GM21515 (cell line): ENCODE data around the gene CTBP2.
"Not testable (repeated sequence)": the region's sequence is repeated elsewhere in the genome, so short reads cannot be mapped to it uniquely, and the experiment has no call there.

ENCODE experiments used
- ATAC-seq: cut with Tn5 transposase; IDR thresholded peaks from one replicate; pipeline ENCODE4 v1.9.1; 2021; ENCODE audit not compliant: unreplicated experiment

Gene CTBP2

DNA sequence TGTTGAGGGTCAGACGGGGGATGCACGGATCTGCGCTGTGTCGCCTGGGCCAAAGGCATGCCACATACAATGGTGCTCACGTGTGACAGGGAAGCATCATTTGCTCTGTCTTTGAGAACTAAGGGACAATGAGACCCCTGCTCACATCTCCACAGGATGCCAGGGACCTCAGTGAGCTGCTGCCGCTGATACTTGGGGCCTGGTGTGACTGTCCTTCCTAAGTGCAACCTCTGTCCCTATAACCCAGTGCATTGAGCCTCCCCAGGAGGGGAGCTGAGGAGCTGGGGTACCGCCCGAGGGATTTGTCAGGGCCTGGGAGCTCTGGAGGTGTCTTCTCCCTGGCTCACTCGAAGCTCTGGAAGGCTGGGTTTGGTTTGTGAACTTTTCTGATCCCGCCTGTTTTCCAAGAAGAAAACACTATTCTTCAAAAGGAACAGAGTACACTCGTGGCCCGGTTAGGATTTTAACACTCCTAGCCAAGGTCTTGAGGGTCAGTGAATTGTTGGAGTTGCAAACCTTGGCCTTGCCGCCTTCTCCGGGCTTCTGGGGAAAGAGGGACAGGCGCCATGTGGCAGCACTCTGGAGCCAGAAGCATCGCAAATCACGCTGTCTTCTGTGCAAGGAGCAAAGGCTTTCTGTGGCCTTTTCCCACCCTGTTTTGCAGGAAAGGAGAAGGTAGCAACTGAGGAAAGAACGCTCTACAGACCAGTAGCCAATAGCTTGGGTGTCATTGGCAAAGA is 26.2 kb upstream of the CTBP2 start:
- ATAC-seq, result no peak

DNA sequence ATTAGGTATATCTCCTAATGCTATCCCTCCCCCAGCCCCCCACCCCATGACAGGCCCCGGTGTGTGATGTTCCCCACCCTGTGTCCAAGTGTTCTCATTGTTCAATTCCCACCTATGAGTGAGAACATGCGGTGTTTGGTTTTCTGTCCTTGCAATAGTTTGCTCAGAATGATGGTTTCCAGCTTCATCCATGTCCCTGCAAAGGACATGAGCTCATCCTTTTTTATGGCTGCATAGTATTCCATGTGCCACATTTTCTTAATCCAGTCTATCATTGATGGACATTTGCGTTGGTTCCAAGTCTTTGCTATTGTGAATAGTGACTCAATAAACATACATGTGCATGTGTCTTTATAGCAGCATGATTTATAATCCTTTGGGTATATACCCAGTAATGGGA is 18.7 kb upstream of the CTBP2 start:
- not testable (repeated sequence) for ATAC-seq

DNA sequence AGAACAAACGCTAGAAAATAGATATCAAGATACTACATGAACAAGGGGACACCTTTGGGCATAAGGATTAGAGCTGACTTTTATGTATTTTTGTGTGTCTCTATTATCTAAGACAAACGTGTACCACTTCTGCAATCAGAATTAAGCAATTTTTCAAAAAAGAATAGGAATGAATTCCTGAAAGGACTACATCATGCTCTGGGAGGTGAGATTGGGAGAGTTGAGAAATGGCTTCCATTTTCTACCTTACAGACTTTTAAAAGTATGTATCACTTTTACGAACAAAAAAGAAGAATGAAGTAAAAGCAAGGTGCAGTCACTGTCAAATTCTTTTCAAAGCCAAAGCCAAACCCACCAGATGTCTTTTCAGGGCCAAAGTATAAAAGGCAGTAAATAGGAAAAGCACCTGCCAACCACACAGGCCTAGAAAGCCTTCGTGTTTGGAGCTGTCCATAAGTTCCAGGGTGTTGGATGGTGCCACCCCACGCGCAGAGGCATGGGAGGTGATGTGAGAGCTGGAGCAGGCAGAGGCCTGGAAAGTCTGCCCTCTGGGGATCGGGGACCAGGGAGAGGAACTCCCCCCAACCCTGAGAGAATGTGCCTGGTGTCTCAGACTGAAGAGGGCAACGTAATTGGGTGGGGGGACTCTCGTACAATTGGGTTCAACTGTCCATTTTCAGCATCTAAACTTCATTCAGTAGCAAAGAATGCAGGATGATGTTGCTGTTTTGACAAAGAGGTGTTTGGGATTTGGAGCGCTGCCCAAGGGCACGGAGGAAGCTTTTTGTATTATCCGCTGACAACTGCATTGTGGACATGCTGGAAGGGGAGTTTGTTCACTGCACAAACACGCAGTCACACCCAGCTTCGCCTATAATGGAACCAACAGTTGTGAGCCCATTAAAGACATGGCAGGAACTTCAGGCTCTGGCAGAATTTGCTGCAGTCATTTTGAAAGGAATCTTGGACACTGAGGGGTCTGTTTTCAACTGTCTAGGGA is 17.6 kb upstream of the CTBP2 start:
- no peak for ATAC-seq

DNA sequence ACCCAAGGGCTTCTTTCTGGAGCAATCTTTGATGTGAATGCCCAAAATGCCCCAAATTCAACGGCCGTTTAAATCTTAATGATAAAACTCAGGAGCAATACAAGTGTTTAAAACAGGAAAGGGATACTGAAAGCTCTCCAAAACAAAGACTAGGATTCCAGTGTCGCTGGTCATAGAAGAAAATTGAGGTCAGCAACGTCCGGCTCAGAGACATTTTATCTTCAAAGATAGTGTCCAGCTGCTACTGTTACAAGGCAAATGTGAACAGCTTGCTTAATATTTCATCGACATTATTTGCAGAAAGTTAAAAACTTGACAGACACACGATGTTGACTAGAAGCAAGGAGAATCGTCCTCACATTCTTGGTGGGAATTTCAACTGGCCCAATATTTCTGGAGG is 15.4 kb upstream of the CTBP2 start:
- no peak for ATAC-seq

DNA sequence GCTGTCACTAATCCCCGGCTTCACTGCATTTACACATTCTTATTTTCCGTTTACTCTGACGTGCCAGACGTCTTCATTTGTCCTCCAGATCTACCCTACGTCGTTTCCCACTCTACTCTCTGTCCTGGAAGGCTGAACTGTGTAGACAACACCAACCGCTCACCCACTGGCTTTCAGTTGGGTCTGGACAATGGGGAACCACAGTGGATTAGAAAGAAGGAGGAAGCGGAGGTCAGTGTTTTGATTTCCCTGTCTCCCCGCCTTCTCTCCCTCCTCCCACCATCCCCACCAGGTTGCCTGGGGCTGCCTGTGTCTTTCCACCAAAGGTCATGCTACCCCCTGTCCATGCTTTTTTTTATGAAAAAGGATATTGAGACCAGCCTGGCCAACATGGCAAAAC is 14.0 kb upstream of the CTBP2 start:
- no peak for ATAC-seq

DNA sequence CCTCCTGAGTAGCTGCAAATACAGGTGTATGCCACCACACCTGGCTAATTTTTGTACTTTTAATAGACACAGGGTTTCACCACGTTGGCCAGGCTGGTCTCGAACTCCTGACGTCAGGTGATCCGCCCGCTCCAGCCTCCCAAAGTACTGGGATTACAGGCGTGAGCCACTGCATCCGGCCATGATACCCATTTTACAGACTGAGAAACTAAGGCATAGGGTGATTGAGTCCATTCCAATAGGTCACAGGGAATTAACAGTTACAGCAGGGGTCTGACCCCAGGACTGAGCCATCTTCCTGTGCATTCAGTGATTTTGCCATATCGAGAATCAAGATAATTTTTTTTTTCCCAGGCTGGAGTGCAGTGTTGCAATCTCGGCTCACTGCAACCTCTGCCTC is 12.3 kb upstream of the CTBP2 start:
- ATAC-seq, result no peak

DNA sequence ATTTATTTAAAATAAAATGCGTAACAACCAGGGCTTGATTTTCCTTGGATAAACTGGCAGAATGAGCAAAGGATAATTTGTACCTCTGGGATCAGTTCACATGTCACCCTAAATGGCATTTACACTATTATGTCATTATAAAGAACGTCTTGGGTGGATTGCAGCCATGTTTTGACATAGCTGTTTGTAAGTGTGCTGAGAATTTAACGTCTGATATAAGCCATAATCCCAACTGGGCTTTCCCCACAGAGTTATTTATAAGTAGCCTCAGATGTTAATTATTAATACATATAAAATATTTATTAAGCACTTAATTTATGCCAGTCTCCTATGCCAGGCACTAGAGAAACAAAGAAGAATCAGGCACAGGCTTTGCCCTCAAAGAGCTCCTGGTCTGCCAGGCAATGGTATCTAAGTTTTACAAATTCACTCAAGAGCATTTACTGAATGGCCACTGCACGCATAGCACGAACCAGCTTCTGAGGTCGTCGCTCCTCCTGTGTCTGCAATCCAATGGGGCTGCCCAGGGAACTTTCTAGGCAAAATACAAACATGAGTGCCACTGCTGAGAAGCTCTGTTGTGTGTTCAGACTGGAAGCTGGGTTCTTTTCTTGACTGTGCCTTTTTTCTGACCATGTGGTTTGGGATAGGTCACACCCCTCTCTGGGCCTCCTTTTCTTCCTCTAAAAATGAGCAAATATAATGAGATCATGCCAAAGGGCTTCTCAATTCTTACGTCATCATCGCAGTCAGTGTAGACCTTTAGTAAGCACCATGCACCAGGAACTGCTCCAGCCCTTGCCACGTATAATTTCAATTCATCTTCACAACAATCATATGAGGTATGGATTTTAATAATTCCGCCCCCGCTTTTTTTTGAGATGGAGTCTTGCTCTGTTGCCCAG is 11.3 kb upstream of the CTBP2 start:
- ATAC-seq, result no peak

DNA sequence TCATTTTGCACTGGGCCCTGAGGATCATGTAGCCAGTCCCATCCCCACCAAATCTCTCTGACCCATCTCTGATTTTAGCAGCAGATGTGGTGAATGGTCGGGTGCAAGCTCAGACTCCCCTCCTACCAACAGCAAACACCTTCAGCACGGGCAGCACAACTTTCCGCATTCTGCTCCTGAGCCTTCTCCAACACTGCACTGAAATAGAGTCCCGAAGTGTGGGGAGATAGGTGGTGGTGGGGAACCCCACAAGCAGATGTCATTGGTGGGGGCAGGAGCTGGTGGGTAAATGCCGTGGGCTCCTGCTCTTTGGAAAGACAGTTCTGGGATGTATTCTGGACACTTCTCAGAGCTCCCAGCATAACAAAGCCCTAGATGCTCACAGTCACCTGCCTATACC is 9.6 kb upstream of the CTBP2 start:
- ATAC-seq, result no peak

DNA sequence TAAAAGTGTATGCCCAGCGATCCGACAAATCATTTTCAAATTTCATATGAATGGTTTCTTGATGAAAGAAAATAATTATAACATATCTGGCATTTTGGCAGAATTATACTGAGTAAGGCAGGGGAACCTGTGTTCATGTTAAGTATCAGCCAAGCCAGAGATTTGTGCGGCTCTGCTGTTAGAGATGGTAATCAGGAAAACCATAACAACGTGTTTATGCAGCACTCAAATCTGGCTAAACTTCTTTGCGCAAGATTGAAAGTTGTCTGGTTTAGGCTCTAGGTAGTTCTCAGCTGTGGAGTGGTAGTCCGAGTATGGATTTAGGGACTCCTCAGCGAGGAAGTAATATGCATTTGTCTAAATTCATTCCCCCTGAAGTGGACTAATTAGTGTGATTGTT is 8.9 kb upstream of the CTBP2 start:
- no peak for ATAC-seq

DNA sequence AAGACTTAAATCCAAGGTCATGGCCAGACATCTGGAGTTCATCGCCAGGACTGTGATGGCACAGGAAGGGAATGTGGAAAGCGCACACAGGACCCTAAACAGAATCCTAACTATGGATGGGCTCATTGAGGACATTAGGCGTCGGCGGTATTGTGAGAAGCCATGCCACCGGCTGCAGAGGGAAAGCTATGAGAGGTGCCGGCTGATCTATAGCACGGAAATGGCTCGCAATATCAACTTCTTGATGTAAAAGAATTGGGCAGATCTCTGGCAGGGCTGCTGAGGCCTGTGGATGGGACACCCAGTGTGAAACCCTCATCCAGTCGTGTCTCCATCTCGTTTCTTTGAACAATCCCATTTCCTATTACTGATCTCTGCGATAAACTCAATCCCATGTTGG is 6.3 kb upstream of the CTBP2 start:
- no peak for ATAC-seq

DNA sequence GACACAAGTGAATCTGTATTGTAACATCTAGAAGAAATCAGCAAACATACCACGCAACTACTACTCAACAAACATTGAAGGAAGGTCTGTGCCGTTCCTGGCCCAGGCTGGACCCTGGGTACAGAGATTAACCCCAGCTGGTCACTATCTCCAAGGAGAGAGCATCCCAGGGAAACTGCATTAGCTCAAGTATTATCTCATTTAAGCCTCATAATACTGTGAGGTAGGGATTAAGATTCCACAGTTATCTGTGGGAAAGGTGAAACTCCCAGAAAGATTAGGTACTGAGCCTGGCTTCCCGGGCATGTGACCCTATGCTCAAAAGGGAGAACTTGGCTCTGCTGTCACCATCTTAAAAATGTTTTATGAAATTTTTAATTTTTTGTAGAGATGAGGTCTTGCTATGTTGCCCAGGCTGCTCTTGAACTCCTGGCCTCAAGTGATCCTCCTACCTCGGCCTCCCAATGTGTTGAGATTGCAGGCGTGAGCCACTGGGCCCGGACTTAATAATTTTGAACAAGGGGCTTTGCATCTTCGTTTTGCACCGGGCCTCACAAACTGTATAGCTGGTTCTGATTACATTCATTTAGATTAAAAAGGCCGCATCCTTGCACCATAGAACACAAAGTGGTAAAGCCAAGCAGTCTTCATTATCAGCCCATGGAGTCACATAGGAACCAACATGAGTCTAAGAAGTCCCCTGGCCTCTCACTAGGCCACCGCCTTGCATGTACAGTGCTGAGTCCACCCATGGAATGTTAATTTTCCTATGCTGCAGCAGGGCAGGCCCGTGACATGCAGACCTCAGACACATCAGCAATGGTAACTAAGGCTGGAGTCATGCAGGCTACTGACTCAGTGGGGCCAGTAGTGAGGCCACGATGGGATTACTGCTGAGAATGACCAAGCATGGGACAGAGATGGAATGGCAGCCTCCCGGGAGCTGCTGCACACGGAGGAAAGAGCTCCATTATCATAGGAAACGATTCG is 5.5 kb upstream of the CTBP2 start:
- ATAC-seq, result no peak

DNA sequence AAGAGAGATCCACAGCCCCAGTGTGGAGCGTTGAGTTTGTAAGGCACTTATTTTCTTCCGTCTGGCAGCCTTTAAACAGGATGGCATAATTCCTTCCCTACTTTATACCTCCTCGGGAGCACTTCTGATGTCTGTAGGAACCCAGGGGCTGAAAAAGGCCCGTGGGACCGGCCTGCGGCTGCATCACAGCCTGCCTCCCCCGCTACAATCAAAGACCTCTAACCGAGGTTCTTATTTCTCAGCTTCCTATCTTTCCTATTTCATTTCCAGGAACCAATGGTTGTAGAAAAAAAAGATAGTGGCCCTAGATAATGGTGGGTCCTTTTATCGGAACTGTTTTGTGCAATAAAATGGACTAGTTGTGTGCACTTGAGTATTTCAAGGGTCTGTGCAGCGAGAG is 4.1 kb upstream of the CTBP2 start:
- no peak for ATAC-seq

DNA sequence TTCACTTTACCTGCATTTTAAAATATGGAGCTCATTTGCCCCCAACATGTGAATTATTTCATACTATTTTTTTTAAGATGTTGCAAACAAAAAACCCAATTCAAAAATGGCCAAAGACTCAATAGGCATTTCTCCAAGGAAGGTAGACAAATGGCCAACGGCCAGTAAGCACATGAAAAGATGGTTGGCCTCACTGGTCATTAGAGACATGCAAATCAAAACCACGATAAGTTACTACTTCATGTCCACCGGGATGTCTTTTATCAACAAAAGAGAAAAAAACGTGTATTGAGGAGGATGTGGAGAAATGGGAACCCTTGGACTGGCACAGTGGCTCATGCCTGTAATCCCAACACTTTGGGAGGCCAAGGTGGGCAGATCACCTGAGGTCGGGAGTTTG is 3.4 kb upstream of the CTBP2 start:
- ATAC-seq, result no peak

DNA sequence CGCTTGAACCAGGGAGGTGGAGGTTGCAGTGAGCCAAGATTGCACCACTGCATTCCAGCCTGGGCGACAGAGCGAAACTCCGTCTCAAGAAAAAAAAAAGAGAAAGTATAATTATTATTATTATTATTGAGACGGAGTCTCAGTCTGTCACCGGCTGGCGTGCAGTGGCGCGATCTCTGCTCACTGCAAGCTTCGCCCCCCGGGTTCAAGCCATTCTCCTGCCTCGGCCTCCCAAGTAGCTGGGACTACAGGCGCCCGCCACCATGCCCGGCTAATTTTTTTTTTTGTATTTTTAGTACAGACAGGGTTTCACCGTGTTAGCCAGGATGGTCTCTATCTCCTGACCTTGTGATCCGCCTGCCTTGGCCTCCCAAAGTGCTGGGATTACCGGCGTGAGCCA is 2.9 kb upstream of the CTBP2 start:
- ATAC-seq, result not testable (repeated sequence)

DNA sequence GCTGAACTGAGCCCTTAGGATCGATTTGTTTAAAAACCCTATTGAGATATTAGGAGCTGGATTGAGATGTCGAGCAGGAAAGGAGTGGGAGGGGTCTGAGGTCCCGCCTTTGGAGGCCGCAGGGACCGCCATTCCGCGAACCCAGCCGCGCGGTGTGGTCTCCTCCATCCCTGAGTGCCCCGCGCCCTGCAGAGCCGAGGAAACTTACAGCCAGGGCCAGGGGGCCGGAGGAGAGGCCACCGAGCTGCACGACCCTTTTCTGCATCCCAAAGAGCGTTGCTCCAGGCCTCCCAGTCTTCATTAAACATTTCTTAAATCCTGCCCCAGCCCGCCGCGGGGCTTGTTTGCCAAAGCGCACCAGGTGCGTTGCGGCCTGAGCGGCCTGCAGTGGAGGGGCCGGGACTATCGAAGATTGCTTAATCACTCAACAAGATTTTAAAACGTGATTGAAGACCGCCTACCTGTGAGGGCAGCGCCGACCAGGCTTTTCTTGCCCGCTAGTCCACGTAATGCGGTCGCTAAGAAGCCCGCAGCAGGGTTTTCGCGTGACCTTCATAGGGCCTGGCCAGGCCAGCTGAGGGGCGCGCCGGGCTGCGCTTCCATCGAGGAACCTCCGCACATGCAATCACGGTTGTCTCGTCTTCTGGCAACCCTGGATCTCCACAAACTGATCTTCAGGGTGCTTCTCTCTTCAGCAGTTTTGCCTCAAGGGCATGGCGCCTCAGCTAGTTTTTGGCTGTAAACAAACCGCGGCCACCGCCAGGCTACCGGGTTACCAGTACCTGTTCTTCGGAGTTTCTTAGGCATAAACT is 2.0 kb upstream of the CTBP2 start:
- ATAC-seq, result no peak

DNA sequence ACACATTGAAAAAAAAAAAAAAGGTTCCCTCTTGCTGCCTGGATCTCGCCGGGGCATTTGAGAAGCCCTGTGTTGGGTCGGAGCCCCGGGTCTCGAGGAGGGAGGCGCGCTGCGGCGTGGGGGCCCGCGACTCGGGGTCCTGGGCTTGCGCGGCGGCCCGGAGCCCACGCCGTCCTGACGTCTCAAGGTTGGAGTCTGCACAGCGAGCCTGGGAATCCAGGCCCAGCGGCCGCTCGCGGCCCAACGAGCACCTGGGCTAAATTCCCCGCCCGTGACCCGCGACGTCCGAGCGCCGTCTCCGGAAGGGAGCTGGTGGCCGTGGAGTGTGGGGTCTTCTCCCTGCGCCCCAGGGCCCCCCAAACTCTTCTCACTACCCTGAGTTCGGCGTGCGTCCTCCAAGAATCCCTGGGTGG is 1.4 kb upstream of the CTBP2 start:
- ATAC-seq, result no peak

DNA sequence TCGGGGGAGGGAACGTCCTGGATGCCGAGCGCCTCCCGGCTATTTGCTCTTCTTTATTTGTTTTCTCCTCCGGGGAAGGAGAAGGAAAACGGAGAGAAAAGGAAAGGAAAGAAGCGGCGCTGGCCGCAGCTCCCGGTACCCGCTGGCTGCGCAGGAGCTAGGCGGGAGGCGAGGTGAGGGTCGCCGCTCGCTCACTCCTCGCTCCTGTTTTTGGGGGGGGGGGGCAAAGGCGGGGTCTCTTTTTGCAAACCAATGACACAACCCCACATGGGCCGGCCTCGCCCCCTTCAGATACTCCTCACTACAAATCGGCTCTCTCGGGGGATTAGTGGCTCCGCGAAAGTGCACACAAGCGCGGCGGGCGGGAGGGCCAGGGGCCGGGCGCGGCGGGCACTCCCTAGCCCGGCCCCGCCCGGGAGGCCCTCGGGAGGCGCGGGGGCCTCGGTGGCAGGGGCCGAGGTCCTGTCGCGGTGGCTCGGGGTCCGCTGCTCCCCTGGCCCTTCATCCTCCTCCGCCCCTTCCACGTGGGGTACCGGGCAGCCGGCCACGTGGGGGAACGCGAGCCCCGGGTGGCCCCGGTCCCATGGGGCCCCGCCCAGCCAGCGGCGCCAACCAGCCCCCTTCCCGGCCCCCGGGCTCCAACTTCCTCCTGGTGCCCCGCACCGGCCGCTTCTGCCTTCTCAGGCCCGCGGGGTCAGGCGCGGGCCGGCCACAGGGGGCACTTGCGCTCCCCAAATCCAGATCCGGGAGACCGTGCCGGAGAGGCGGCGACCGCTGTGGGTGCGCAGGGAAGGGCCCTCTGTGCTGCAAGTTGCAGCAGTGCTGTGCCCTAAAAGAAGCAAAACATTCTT is 718 bp upstream of the CTBP2 start:
- ATAC-seq, result no peak

DNA sequence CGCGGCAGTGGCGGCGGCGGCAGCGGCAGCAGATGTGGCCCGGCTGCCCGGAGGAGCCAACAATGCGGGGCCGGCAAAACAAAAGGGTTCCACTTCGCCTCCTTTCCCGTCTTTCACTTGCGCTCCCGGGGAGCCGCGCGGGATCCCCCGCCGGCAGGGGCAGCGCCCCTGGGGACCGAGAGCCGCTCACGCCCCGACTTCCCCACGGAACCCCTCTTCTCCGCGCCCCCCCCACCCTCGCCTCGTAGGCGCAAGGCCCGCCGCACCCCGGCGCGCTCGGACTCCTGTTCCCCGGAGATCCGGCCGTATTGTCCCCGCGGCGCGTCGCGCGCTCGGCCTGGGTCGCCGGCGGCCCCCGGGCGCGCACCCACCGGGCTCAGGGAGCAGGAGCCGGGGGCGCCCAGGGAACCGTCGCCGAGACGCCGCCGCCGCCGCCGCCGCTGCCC is 854 bp downstream of the CTBP2 start:
- no peak for ATAC-seq
